Neural cell (in vitro differentiated cells): ENCODE results near the gene TMEM151A. TPM values are rescaled to one million over a fixed set of nuclear protein-coding genes. Genes with fewer than 3 reads are reported as not detected.

Experiments used
- H2AFZ ChIP-seq: fragments of 200-600, 300-800 bp; sonication (generic), shearing (Covaris generic); 2 replicates; pipeline ENCODE4 v1.6.0; 2014; ENCODE audit warnings: low read depth, mild to moderate bottlenecking, antibody characterized with exemption, low read length, moderate library complexity
- H3F3A ChIP-seq: fragments of 200-600 bp; shearing (Covaris generic); 2 replicates; pipeline ENCODE4 v1.6.1; 2016; ENCODE audit warnings: mild to moderate bottlenecking, moderate library complexity, mixed read lengths, antibody characterized with exemption, low read length; ENCODE audit not compliant: insufficient read depth, poor library complexity, severe bottlenecking
- H3K27ac ChIP-seq: fragments of 200-600, 300-800 bp; sonication (generic), shearing (Covaris generic); 2 replicates; pipeline ENCODE4 v1.5.1; 2014; ENCODE audit warnings: mild to moderate bottlenecking, low read length, moderate library complexity
- H3K27me3 ChIP-seq: fragments of 300-800, 200-600 bp; sonication (generic), shearing (Covaris generic); 2 replicates; pipeline ENCODE4 v1.6.0; 2014; ENCODE audit warnings: mild to moderate bottlenecking, low read depth, low read length, moderate library complexity; ENCODE audit not compliant: insufficient read depth
- H3K36me3 ChIP-seq: fragments of 300-800, 200-600 bp; sonication (generic), shearing (Covaris generic); 2 replicates; pipeline ENCODE4 v1.5.1; 2014; ENCODE audit warnings: mild to moderate bottlenecking, antibody characterized with exemption, low read length, moderate library complexity; ENCODE audit not compliant: insufficient read depth
- H3K4me2 ChIP-seq: fragments of 300-800, 200-600 bp; sonication (generic), shearing (Covaris generic); 2 replicates; pipeline ENCODE4 v1.6.0; 2014; ENCODE audit warnings: mild to moderate bottlenecking, low read length
- H3K4me3 ChIP-seq: fragments of 300-800, 200-600 bp; sonication (generic), shearing (Covaris generic); 2 replicates; pipeline ENCODE4 v1.5.1; 2014; ENCODE audit warnings: mild to moderate bottlenecking, low read length, moderate library complexity
- H3K79me2 ChIP-seq: fragments of 200-600 bp; shearing (Covaris generic); replicated peaks from 2 replicates; pipeline ENCODE4 v1.6.0; 2014; ENCODE audit warnings: mild to moderate bottlenecking, low read length, moderate library complexity; ENCODE audit not compliant: insufficient read depth
- H3K9ac ChIP-seq: fragments of 300-800, 200-600 bp; sonication (generic), shearing (Covaris generic); 2 replicates; pipeline ENCODE4 v1.6.1; 2016; ENCODE audit warnings: mild to moderate bottlenecking, low read length, mixed read lengths
- H3K9me2 ChIP-seq: fragments of 200-600 bp; shearing (Covaris generic); 2 replicates; pipeline ENCODE4 v1.6.1; 2016; ENCODE audit warnings: mild to moderate bottlenecking, low read length, mixed read lengths; ENCODE audit not compliant: insufficient read depth
- H3K9me3 ChIP-seq: fragments of 200-600, 300-800 bp; sonication (generic), shearing (Covaris generic); 2 replicates; pipeline ENCODE4 v1.6.1; 2016; ENCODE audit warnings: mild to moderate bottlenecking, mixed run types, low read length, moderate library complexity, mixed read lengths
- H4K20me1 ChIP-seq: fragments of 200-600 bp; shearing (Covaris generic); 2 replicates; pipeline ENCODE4 v1.6.1; 2016; ENCODE audit warnings: mild to moderate bottlenecking, mixed run types; ENCODE audit not compliant: insufficient read depth
- CTCF ChIP-seq: fragments of 450-650 bp; IDR thresholded peaks from 2 replicates; pipeline ENCODE4 v1.5.1; 2014; ENCODE audit warnings: antibody characterized with exemption, mild to moderate bottlenecking, moderate library complexity; ENCODE audit not compliant: poor library complexity, severe bottlenecking
- EP300 ChIP-seq: fragments of 450-650 bp; conservative IDR thresholded peaks from 2 replicates; pipeline ENCODE4 v1.6.1; 2014; ENCODE audit warnings: antibody characterized with exemption, mild to moderate bottlenecking, moderate library complexity; ENCODE audit not compliant: poor library complexity, severe bottlenecking
- EZH2 ChIP-seq: fragments of 200-600, 300-800 bp; shearing (Covaris generic), sonication (generic); IDR thresholded peaks from 2 replicates; pipeline ENCODE4 v1.6.1; 2014; ENCODE audit warnings: antibody characterized with exemption, low read length, borderline replicate concordance, mild to moderate bottlenecking; ENCODE audit not compliant: insufficient read depth, poor library complexity, severe bottlenecking
- MXI1 ChIP-seq: fragments of 450-650 bp; conservative IDR thresholded peaks from 2 replicates; pipeline ENCODE4 v1.6.1; 2014; ENCODE audit warnings: antibody characterized with exemption, mild to moderate bottlenecking; ENCODE audit not compliant: poor library complexity, severe bottlenecking
- POLR2AphosphoS5 ChIP-seq: IDR thresholded peaks from 2 replicates; pipeline ENCODE4 v1.6.1; 2012
- RAD21 ChIP-seq: fragments of 450-650 bp; conservative IDR thresholded peaks from 2 replicates; pipeline ENCODE4 v1.6.1; 2014; ENCODE audit warnings: antibody characterized with exemption, mild to moderate bottlenecking, moderate library complexity
- SMC3 ChIP-seq: fragments of 450-650 bp; conservative IDR thresholded peaks from 2 replicates; pipeline ENCODE4 v1.6.1; 2014; ENCODE audit warnings: antibody characterized with exemption, mild to moderate bottlenecking, moderate library complexity; ENCODE audit not compliant: poor library complexity
- TAF1 ChIP-seq: IDR thresholded peaks from 2 replicates; pipeline ENCODE4 v1.6.1; 2012; ENCODE audit warnings: low read depth
- polyA plus RNA-seq: library from polyadenylated mRNA; depleted of rRNA; stranded (reverse); fragments of >200 nt; gene quantifications from 2 replicates; pipeline ENCODE4 v1.2.3, GENCODE V29; 2014
- TF ChIP-seq, protein P1 (sequence below): IDR thresholded peaks from 2 replicates; pipeline ENCODE4 v1.6.1; 2012; ENCODE audit warnings: borderline replicate concordance

TMEM151A gene
- polyA plus RNA-seq, 1 donor from 2014 or later, result 5.3 TPM

DNA sequence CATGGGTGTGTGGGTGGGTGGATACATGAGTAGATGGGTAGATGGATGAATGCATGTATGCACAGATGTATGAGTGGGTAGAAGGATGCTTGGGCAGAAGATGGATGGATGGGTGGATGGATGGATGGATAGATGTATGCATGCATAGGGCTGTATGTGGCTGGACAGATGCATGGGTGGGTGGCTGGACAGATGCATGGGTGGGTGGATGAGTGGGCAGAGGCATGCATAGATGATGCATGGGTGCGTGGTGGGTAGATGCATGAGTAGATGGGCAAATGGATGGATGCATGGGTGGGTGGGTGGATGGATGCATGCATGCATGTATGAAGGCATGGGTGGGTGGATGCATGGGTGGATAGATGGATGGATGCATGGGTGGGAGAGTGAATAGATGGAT lies 32.0 kb downstream of the TMEM151A start:
- no peak overlapping the region for H3K4me3 ChIP-seq
- no peak overlapping the region for H2AFZ ChIP-seq
- H4K20me1 ChIP-seq, result no peaks in the 10 kb centered on the region
- H3K9me3 ChIP-seq, result no peaks in the 10 kb centered on the region
- no peaks in the 10 kb centered on the region for H3F3A ChIP-seq
- no peaks in the 10 kb centered on the region for H3K9me2 ChIP-seq
- no peak for TF ChIP-seq EZH2
- TF ChIP-seq SMC3, result no peak
- no peak for TF ChIP-seq POLR2AphosphoS5
- no peak for TF ChIP-seq TAF1
- TF ChIP-seq RAD21, result no peak
- TF ChIP-seq, protein P1, sequence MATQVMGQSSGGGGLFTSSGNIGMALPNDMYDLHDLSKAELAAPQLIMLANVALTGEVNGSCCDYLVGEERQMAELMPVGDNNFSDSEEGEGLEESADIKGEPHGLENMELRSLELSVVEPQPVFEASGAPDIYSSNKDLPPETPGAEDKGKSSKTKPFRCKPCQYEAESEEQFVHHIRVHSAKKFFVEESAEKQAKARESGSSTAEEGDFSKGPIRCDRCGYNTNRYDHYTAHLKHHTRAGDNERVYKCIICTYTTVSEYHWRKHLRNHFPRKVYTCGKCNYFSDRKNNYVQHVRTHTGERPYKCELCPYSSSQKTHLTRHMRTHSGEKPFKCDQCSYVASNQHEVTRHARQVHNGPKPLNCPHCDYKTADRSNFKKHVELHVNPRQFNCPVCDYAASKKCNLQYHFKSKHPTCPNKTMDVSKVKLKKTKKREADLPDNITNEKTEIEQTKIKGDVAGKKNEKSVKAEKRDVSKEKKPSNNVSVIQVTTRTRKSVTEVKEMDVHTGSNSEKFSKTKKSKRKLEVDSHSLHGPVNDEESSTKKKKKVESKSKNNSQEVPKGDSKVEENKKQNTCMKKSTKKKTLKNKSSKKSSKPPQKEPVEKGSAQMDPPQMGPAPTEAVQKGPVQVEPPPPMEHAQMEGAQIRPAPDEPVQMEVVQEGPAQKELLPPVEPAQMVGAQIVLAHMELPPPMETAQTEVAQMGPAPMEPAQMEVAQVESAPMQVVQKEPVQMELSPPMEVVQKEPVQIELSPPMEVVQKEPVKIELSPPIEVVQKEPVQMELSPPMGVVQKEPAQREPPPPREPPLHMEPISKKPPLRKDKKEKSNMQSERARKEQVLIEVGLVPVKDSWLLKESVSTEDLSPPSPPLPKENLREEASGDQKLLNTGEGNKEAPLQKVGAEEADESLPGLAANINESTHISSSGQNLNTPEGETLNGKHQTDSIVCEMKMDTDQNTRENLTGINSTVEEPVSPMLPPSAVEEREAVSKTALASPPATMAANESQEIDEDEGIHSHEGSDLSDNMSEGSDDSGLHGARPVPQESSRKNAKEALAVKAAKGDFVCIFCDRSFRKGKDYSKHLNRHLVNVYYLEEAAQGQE, result no peak
- no peak for TF ChIP-seq EP300
- TF ChIP-seq MXI1, result no peak
- no peak for TF ChIP-seq CTCF
- no peak overlapping the region for H3K4me2 ChIP-seq
- no peak overlapping the region for H3K9ac ChIP-seq
- no peaks in the 10 kb centered on the region for H3K79me2 ChIP-seq
- no peak overlapping the region for H3K27ac ChIP-seq
- no peaks in the 10 kb centered on the region for H3K36me3 ChIP-seq
- H3K27me3 ChIP-seq, result no peaks in the 10 kb centered on the region

DNA sequence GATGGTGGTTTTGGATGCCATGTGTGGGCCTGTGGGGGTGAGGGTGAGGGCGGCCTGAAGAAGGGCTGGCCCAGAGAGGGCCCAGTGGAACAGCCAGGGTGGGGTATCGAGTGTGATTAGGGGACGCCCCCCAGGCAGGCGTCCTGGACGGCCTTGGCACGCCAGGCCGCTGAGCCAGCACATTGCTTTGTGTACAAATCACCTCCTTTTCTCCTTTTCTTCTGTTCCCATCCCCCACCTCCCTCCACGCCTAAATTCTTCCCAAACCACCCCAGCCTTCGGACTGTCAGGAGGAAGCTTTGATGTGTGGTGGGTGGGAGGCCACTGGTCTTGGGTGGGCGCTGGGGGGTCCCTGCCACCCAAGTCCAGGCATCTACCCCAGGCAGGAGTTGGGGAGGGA lies 33.0 kb downstream of the TMEM151A start:
- Histone ChIP-seq H3K9ac (no peak overlapping the region), H3K27ac (no peak overlapping the region), H3K4me2 (no peak overlapping the region), H3K27me3 (no peaks in the 10 kb centered on the region), H3F3A (no peaks in the 10 kb centered on the region), H3K9me3 (no peaks in the 10 kb centered on the region), H2AFZ (no peak overlapping the region), H4K20me1 (no peaks in the 10 kb centered on the region), H3K36me3 (no peaks in the 10 kb centered on the region), H3K4me3 (no peak overlapping the region), H3K79me2 (no peaks in the 10 kb centered on the region), H3K9me2 (no peaks in the 10 kb centered on the region)
- TF ChIP-seq SMC3 (no peak), POLR2AphosphoS5 (no peak), TAF1 (no peak), EZH2 (no peak), EP300 (no peak), CTCF (no peak), MXI1 (no peak), RAD21 (no peak)
- TF ChIP-seq, protein P1, result no peak
